ENCODE measurements around the gene GDF15.

- no peak for TF ChIP-seq BHLHE40 (IDR thresholded peaks at IDR 0.05; ENCODE audit: borderline replicate concordance)
- TF ChIP-seq CTBP1 (IDR thresholded peaks at IDR 0.05; ENCODE audit: borderline replicate concordance): no peak
- TF ChIP-seq SUZ12 (IDR thresholded peaks at IDR 0.05): no peak
- no peak for TF ChIP-seq FOXA1 (IDR thresholded peaks at IDR 0.05)
- no peak for TF ChIP-seq HDGF (IDR thresholded peaks at IDR 0.05; ENCODE audit: borderline replicate concordance)
- TF ChIP-seq PKNOX1 (IDR thresholded peaks at IDR 0.05): no peak
- no peak for TF ChIP-seq ZNF384 (IDR thresholded peaks at IDR 0.05)
These were observed 3.7 kb downstream of the GDF15 start for GRCh38 chr19:18389726-18390064.
